GF-D8 (cell line): Measurements from ENCODE around the gene FNDC10.
A peak's percentile ranks its signal among the peaks of the same experiment; 100 is the strongest.
"Not testable (repeated sequence)": the region's sequence is repeated elsewhere in the genome, so short reads cannot be mapped to it uniquely, and the experiment has no call there.

Source experiments
- DNase-seq: peaks from one replicate; lab custom pipeline; 2025; lab: John Stamatoyannopoulos, UW

Gene FNDC10

DNA sequence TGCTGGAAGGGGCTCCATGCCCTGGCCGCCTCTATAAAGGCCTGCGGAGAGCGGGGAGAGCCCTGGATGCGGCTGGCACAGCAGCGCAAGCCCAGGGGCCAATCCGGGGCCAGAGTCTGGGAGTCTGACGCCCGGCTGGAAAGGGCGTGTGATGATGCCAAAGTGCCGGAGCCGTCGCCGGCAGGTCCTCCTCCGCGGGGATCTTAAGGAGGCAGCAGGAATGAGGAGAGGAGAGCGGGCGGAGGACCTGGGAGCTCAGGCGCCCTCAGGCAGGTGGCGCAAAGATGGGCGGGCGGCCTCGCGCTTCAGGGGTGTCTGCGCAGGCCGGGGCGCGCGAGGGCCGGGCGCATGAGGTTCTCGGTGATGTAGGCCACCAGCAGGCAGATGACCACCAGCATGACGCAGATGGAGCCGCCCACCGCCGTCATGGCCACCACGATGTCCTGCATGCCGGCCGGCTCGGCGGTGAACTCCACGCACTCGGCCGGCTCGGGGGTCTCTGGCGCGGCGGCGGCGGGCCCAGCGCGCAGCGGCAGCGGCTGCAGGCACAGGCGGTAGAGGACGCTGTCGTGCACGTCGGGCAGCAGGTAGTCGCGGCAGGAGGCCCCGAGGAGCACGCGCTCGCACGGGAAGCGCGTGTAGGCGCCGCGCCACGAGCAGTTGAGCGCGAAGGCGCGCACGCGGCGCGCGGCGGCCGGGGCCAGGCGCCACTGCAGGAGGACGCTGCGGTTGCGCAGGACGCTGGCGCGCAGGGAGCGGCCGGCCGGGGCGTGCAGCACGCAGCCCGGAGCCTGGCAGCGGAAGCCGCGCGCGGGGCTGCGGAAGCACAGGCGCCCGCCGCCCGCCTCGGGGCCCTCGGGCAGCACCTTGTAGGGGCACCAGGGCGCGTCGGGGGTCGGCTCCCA, 653 bp downstream of the FNDC10 start:
- DNase-seq, result no peak

DNA sequence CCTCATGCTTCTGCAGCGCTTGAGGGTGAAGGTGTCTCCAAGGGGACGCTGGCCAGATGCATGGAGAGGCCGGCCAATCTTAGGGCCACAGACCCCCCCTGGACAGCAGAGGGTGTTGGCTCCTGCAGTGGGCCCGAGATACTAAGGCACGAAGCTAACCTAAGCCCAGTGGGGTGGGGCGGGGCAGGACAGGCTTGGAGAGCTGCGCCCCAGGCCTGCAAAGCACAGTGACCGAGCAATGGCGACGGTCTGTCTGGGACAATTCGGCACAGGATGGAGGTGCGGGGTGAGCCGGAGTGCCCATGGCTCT, 1.3 kb downstream of the FNDC10 start:
- no peak for DNase-seq

DNA sequence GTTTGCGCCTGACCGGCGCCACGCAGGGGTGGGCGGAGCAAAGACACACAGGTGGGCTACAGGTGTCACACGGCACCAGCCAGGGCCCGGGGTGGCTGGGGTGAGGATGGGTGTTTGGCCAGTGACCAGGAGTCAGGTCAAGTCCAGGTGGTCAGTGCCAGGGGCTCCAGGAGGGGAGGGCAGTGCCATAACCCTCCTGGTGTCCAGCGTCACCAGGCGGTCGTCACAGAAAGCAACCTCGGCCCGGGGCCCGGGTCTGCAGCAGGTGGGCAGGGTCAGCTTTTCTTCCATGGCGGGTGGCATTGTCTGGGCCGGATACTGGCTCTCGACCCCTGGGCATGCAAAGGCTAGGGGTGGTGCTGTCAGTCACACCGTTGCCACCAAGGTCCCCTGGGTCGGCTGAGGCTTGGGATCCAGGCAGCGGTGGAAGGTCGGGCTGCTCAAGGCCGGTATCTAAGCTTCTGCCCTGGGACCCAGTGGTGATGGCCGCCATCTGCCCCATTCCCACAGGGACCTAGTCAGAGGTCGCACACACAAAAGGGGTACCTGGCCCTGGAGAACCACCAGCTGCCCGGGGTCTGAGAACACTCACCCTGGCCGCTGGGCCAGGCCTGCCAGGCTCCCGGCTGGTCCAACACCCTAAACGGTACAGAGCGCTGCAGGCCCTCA, 1.8 kb downstream of the FNDC10 start:
- no peak for DNase-seq

DNA sequence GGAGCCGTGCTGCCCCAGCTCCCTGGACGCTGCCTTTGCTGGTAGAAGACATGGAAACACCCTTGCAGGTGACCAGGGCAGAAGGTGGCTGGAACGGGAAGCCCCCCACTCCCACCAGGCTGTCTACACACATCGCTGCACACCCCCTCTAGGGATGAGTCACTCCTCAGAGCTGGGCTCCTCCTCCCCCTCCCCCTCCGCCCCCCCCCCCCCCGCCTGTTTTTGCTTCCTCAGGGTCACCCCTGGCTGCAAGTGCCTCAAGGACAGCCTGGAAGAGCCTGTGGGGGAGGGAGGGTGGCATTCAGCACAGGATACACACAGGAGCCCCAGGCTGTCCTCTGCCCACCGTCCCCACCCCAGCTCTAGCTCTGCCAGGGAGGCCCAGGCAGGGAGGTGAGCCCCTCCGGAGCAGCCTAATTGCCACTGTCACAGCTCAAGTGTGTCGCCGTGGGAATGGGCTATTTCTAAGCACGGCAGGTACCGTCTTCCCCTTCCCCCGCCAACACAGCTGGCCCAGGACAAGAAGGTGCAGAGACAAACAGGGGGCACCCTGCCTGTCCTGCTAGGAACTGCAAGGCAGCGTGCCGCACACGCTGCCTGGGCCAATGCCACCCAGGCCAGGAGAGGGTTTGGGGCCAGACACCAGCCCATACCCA, 2.5 kb downstream of the FNDC10 start:
- DNase-seq, result peak; percentile 31

GRCh38 chr1:1596493-1597274, 3.3 kb downstream of the FNDC10 start:
- no peak for DNase-seq

DNA sequence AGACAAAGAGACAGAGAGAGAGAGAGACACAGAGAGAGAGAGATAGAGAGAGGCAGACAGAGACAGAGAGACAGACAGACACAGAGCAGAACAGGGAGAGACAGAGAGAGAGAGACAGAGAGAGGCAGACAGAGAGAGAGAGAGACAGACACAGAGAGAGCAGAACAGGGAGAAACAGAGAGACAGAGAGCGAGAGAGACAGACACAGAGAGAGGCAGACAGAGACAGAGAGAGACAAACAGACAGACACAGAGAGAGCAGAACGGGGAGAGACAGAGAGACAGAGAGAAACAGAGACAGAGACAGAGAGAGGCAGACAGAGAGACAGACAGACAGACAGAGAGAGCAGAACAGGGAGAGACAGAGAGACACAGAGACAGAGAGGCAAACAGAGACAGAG, 4.6 kb downstream of the FNDC10 start:
- not testable (repeated sequence) for DNase-seq

DNA sequence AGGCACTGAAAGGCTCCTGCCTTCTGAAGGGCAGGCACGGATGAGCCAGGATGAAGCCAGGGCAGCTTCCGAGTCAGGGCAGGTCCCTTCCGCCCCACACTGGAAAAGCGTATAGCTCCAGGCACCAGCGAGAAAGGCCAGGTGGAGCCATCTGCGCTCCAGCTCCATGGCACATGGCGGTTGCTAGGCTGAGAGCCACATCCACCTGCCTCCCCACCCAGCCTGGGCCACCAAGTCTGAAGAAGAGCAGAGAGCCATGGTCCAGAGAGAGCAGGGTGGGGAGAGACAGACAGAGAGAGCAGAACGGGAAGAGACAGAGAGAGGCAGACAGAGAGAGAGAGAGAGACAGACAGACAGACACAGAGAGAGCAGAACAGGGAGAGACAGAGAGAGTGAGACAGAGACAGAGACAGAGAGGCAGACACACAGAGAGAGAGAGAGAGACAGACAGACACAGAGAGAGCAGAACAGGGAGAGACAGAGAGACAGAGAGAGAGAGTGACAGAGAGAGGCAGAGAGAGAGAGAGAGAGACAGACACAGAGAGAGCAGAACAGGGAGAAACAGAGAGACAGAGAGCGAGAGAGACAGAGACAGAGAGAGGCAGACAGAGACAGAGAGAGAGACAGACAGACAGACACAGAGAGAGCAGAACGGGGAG, 5.2 kb downstream of the FNDC10 start:
- no peak for DNase-seq

DNA sequence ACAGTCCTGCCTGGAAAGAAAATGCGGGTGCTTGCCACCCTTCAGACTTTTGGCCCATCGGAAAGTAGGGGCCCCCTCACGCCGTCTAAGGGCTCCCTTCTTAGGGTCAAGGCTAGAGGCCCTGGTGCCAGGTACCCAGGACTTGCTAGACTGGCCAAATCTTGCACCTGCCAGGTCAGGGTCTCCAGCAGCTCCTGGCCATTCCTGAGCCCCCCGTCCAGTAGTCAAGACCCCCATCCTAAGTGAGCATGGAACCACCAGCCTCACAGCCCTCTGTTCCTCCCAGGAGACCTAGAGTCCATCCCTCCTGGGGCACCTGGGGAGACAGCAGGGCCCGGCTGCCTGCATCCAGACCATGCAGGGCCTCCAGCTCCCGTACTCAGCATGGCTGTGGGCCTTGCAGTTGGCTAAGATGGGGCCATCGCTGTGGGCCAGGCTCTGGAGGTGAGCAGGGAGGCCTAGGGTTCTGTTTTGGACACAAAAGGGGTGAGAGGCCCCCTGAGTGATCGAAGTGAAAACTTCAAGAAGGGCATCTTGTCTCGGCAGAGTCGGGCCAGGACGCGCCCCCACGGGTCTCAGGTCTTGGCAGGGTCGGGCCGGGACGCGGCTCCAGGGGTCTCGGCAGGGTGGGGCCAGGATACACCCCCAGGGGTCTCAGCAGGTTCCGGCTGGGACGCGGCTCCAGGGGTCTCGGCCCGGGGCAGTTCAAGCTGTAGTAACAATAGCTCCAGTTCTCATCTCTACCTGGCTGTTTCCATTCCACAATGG, 5.9 kb downstream of the FNDC10 start:
- DNase-seq, result no peak

- DNase-seq, result no peak
These were observed 8.5 kb downstream of the FNDC10 start for GRCh38 chr1:1591452-1591851.

DNA sequence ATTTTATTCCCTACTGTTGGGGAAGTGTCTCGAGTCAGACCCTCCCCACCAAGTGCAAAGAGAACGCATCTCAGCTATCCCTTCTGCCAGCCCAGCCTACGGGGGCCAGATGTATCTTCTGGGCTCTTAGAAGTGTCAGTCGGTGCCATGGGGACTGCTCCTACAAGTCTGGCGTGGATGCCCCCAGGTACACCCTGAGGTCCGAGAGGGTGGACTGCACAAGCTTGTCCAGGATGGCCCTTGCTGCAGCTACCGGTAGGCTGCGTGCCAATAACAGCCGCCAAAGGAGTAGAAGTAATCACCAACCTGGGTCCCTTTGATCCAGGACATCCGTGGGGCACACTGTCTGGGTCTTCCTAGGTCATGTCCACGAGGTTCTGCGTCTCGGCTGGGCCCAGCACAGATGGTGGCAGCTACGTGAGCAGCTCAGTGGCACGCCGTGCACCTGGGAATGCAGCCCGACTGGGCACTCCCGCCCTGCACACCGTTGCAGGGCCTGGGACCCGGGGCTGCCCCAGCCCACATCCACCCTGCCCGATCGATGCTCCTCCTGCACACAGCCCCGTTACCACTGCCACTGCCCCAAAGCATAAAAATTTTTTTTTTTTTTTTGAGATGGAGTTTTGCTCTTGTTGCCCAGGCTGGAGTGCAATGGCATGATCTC, 16.5 kb downstream of the FNDC10 start:
- no peak for DNase-seq

- no peak for DNase-seq
These were observed 17.2 kb downstream of the FNDC10 start for GRCh38 chr1:1582585-1583346.

GRCh38 chr1:1578371-1578940, 21.5 kb downstream of the FNDC10 start:
- DNase-seq, result no peak

DNA sequence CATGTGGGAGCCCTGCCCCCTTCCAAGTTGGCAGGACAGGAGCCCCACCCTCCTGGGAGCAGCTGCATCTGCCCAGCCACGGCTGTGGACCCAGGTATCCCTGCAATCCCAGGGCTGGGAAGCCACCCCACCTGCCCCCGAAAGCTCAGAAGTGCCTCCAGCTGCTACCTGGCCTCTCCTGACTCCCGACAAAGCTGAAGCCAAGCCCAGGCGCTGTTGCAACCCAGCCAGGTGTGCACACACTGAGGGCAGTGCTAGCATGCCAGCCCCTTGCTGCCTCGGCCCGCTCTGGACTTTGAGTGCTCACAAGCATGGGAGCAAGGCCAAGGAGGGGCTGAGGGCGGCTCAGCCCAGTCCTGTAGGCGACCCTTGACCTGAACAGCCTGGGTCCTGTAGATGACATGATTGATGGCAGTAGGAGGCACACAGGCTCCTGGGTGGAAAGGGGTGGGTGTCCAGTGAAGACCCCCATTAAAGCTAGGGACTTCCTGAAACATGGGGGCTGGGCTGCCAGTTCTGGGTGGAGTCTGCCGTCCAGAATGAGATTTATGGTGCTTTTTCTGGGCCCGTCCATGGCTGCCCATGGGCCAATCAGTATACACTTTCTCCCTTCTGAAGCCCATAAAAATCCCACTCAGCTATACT, 22.4 kb downstream of the FNDC10 start:
- DNase-seq, result no peak

DNA sequence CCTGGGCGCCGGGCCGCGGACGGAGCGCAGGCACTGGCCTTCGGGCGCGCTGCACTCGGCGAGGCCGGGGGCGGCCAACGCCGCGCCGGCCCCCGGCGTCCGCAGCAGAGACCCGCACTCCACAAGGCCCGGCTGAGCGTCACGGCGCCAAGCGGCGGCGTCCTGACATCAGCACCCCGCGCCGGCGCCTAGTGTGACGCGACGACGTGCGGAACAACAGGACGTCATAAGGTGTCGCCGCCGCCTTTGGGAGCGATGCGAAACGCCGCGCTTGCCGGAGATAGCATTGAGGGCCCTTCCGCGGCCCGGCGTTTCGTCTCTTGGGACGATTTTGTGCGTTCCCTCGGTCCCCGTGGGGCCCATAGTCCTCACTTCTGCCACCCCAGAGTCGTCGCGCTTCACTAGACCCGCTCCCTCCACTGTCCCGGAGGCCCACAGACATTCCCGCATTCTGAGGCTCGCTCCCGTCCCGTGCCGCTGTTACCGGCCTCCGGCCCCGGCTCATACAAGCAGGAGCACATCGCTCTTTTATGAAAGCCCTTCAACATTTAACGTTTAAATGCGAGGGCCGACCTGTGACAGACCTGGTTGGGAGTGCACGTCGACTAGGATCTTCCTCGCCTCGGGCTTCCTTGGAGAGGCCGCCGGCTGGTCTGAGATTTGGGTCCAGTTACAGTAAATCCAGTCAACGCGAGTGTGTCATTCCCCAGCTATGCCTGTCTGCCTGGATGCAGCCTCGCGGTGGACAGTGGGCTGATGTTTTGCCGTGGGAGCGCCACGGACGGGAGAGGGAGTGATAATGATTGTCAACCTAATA, 25.0 kb downstream of the FNDC10 start, which contains the start of gene SSU72:
Gene SSU72 (minus strand): TSS at position 143 of the 817 bp plus-strand sequence. CDS start 306 bp downstream, outside the sequence.
- peak; percentile 72 for DNase-seq

DNA sequence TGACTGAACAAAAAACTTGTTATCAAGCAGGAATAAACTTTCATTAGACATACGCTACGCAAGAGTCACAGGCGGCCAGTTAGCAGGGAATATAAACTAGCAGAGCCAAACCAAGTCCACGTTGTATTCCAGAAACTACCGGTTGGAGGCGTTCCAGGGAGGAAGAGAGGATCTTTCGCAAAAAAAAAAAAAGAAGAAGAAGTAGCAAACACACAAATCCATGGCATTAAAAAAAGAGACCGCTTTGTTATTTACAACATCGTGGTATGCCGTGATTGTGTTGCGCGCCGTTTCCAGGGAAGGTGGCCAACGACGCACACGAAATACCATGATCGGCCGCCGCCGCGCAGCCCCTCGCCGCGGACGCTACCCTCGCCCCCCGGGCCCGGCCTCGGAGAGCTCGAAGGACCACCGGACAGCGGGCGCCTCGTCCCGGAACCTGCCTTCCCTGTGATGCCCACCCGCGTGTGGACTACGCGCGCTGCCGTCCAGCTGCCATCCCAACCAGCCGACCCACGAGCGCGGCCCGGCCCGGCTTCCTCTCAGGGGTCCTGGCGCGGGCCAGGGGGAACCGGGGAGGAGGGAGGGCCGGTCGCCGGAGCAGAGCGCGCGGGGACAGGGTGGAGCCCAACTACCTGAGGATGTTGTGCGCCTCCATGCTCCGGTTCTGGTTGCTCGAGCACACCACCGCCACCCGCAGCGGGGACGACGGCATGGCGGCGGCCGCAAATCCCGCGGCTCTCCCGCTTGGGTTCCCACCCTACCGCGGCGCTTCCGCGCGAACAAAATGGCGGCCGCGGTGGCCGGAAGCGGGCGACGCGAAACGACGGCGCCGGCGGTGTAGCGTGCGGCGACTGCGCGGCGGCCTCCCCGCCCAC, 25.9 kb downstream of the FNDC10 start:
- peak; percentile 32 for DNase-seq

- DNase-seq, result no peak
These were observed 30.6 kb downstream of the FNDC10 start for GRCh38 chr1:1569341-1569740.

DNA sequence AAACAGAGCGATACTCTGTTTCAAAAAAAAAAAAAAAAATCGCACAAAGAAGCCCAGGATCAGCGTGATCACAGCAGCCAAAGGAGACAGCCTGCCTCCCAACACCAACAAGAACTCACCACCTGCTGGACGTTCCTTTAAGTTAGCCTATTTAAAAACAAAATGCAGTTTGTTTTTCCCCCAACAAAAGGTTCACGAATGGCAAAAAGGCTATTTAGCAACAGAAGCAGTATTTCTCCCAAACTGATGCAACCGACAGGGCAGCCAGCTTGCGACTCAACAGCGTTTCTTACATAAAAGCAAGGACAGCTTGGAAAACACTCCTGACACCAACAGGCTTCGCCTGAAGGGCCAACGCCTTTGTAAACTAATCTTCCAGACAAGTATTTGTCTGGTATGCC, 32.0 kb downstream of the FNDC10 start:
- DNase-seq, result no peak
